ENCODE measurements around the gene KCND2. TPM values are rescaled to one million over a fixed set of nuclear protein-coding genes. Genes with fewer than 3 reads are reported as not detected.

KCND2 gene
- polyA plus RNA-seq, 1 of the 3 experiments (the other 2 are of a cell fraction) = not detected

DNA sequence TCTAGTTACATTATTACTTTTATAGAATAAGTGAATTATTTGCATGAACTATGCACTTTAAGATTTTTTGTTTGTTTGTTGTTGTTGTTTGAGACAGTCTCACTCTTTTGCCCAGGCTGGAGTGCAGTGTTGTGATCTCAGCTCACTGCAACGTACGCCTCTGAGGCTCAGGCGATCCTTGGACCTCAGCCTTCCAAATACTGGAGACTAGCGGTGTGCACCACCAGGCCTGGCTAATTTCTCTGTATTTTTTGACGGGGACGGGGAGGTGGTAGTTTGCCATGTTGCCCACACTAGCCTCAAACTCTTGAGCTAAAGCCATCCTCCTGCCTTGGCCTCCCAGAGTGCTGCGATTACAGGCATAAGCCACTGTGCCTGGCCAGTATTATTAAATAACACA is 29.2 kb downstream of the KCND2 start:
- TF ChIP-seq REST (IDR thresholded peaks at IDR 0.05; ENCODE audit: low read depth, low read length) = no peak
- no peak for TF ChIP-seq NFIC (IDR thresholded peaks at IDR 0.05; ENCODE audit: borderline replicate concordance)
- TF ChIP-seq, protein P1, sequence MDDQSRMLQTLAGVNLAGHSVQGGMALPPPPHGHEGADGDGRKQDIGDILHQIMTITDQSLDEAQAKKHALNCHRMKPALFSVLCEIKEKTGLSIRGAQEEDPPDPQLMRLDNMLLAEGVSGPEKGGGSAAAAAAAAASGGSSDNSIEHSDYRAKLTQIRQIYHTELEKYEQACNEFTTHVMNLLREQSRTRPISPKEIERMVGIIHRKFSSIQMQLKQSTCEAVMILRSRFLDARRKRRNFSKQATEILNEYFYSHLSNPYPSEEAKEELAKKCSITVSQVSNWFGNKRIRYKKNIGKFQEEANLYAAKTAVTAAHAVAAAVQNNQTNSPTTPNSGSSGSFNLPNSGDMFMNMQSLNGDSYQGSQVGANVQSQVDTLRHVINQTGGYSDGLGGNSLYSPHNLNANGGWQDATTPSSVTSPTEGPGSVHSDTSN (IDR thresholded peaks at IDR 0.05) = no peak
- no peak for TF ChIP-seq TEAD4 (IDR thresholded peaks at IDR 0.05; ENCODE audit: borderline replicate concordance, insufficient read depth)
- TF ChIP-seq RAD21 (IDR thresholded peaks at IDR 0.05; ENCODE audit: low read length) = no peak
- no peak for TF ChIP-seq JUND (IDR thresholded peaks at IDR 0.05)
- no peak for TF ChIP-seq YY1 (IDR thresholded peaks at IDR 0.05; ENCODE audit: low read depth)
- ChIA-PET CTCF (no interaction called here), POLR2A (no interaction called here)
- 18% methylated on average over 7 of the region's 7 CpGs for WGBS (ENCODE audit: low lambda C conversion rate)
- DNase-seq = no peak
- H4K20me1 ChIP-seq (ENCODE audit: insufficient read depth) = no peaks in the 10 kb centered on the region
- H3K4me2 ChIP-seq = no peak overlapping the region
- no peaks in the 10 kb centered on the region for H3F3A ChIP-seq (replicated peaks; ENCODE audit: insufficient read depth)
- no peaks in the 10 kb centered on the region; the same call in 1 of the 2 replicates for H3K9me2 ChIP-seq
- H3K9ac ChIP-seq = no peak overlapping the region
- no peak overlapping the region for H3K27ac ChIP-seq (ENCODE audit: low read depth in 2 of 2, low read length in 1 of 2)
- no peaks in the 10 kb centered on the region for H3K4me1 ChIP-seq (ENCODE audit: control insufficient read depth in 1 of 2, insufficient read depth in 2 of 2, low read depth in 1 of 2, low read length in 1 of 2)
- H3K27me3 ChIP-seq (ENCODE audit: insufficient read depth) = no peaks in the 10 kb centered on the region
- no peaks in the 10 kb centered on the region; the same call in 1 of the 2 replicates for H3K79me2 ChIP-seq (ENCODE audit: insufficient read depth)
- H3K4me3 ChIP-seq (ENCODE audit: low read depth in 2 of 2, low read length in 1 of 2) = no peak overlapping the region
- H3K9me3 ChIP-seq = no peaks in the 10 kb centered on the region
- no peak overlapping the region for H2AFZ ChIP-seq (ENCODE audit: low read depth)
- H3K36me3 ChIP-seq (replicated peaks in 1 of 2; ENCODE audit: control insufficient read depth in 1 of 2, insufficient read depth in 2 of 2, low read length in 1 of 2) = no peaks in the 10 kb centered on the region

DNA sequence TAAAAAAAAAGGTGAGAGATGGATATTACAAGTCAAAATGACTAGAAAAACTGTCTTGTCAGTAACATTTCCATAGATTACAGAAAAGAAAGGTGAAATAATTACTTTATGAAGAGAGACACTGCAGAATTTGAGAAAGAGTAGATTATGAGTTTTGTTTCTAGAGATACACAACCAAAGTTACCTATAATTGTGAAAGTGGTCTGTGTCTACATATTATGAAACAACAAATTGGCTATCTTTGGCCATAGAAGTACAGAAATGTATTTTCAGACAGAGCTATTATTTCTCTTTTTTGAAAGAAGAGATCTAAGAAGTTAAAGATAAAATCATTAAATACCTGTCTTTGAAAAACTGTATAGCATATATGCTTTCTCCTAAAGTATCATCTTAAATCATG is 30.1 kb downstream of the KCND2 start:
- no peak overlapping the region for H3K27ac ChIP-seq (ENCODE audit: low read depth in 2 of 2, low read length in 1 of 2)
- DNase-seq = no peak
- no peaks in the 10 kb centered on the region; the same call in 1 of the 2 replicates for H3K79me2 ChIP-seq (ENCODE audit: insufficient read depth)
- H3K4me1 ChIP-seq (ENCODE audit: control insufficient read depth in 1 of 2, insufficient read depth in 2 of 2, low read depth in 1 of 2, low read length in 1 of 2) = no peaks in the 10 kb centered on the region
- no peak overlapping the region for H2AFZ ChIP-seq (ENCODE audit: low read depth)
- H3K9ac ChIP-seq = no peak overlapping the region
- TF ChIP-seq REST (IDR thresholded peaks at IDR 0.05; ENCODE audit: low read depth, low read length) (no peak), POLR2AphosphoS5 (IDR thresholded peaks at IDR 0.05; ENCODE audit: low read depth, low read length) (no peak)
- no peaks in the 10 kb centered on the region for H3K27me3 ChIP-seq (ENCODE audit: insufficient read depth)
- no peaks in the 10 kb centered on the region for H3K9me3 ChIP-seq
- no peak overlapping the region for H3K4me3 ChIP-seq (ENCODE audit: low read depth in 2 of 2, low read length in 1 of 2)
- no peaks in the 10 kb centered on the region for H4K20me1 ChIP-seq (ENCODE audit: insufficient read depth)
- H3K9me2 ChIP-seq = no peaks in the 10 kb centered on the region; the same call in 1 of the 2 replicates
- no peak overlapping the region for H3K4me2 ChIP-seq
- POLR2A ChIA-PET = no interaction called here
- no peaks in the 10 kb centered on the region for H3F3A ChIP-seq (replicated peaks; ENCODE audit: insufficient read depth)
- CTCF ChIA-PET = no interaction called here
- no peaks in the 10 kb centered on the region for H3K36me3 ChIP-seq (replicated peaks in 1 of 2; ENCODE audit: control insufficient read depth in 1 of 2, insufficient read depth in 2 of 2, low read length in 1 of 2)
